ENCODE data around the gene SOX4. TPM values are rescaled to one million over a fixed set of nuclear protein-coding genes. Genes with fewer than 3 reads are reported as not detected.

The SOX4 gene
- polyA plus RNA-seq, 1 donor, result 128 TPM

GRCh38 chr6:21612067-21612745 is 18.7 kb downstream of the SOX4 start:
- no peak for DNase-seq

DNA sequence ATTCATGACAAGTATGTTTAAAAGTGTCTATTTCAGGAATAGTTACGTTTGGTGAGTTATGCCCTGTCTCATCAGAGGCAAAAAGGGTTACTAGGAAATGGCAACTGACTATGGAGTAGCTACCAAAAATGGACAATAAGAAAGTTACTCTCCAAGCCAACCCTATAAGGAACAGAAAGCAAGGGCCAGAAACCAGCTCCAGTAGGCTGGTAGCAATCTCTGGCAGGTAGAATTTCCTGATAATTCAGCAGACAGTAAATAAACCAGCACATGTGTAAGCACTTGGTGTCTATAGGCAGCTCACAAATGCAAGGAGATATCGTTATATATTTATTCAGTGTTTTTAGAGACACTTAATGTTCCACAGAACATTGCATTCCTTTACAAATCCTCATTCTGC is 20.3 kb downstream of the SOX4 start:
- no peak for DNase-seq

GRCh38 chr6:21614226-21614625 is 20.7 kb downstream of the SOX4 start:
- DNase-seq, result no peak

GRCh38 chr6:21615504-21615903 is 22.0 kb downstream of the SOX4 start:
- no peak for DNase-seq

DNA sequence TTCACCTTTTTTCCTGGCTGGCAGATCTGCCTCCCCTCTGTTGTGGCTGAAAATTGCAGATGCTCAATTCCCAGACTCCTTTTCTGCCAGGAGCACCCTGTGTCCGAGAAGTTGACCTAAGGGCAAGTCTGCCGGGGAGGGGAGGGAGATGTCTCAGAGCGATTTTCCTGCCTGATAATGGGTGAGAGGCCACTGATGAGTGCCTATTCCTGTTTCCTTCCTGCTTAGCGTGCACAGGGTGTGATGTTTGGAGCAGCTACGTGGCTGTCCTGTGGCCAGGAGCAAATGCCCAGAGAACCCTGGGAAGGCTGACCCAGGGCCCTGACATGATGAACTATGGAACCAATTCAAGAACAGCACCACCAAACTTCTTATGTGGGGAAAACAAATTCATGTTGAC is 22.5 kb downstream of the SOX4 start:
- no peak for DNase-seq

GRCh38 chr6:21625642-21626041 is 32.1 kb downstream of the SOX4 start:
- no peak for DNase-seq

DNA sequence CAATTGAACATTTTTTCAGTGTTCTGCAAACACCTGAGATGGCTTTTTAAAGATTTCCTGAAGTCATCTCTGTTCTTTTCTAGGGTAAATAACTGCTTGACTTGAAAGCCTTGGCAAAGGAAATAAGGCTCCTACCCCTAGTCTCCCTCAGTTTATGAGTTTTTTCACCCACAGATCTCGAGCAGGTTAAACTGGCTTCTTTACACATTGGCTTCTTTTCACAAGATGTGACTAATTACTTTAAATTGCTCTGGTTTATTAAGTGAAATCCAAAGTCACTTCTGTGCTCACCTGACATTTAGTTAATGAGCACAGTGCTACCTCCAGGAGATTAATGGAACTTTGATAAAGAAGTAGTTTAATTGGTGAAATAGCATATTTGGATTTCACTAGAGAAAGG is 33.2 kb downstream of the SOX4 start:
- DNase-seq, result no peak

- DNase-seq, result no peak
These were observed 34.6 kb downstream of the SOX4 start for GRCh38 chr6:21628160-21628559.

GRCh38 chr6:21633511-21634109 is 40.1 kb downstream of the SOX4 start:
- no peak for DNase-seq

- no peak for DNase-seq
These were observed 41.0 kb downstream of the SOX4 start for GRCh38 chr6:21634582-21634981.

DNA sequence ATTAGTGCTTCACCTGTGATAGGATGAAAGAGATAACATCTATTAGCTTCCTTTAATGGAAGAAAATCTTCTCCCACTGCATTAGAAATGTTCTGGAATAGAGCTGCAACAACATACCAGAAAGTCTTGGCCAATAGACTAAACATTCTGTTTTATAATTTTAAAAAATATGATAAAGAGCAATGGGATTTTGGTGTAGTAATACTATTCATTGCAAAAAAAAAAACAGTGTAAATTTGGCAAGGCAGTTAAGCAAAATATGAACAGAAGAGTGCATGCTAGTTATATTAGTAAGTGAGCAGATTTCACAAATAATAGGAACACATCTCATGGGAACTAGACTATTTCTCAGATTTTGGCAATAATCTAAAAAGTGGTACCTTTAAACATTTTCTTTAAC is 43.3 kb downstream of the SOX4 start:
- DNase-seq, result no peak

DNA sequence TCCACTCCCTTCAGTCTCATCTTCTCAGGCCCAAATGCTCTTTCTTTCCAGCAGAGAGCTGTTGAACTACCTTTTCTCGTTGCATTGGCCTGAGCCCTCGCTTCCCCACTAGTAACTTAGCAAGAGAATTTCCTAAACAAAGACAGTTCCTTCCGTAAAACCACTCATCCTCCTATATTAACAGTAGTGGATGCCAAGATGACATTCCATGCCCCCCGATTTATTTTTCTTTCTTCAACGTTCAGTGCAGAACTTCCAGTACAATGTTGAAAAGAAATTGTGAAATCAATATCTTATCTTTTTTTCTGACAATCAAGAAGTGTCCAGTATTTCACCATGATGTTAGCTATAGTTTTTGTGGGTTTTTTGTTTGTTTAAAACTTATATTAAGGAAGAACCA is 45.8 kb downstream of the SOX4 start:
- no peak for DNase-seq

All from left kidney (tissue), 2 donors.